H1 (cell line): ENCODE measurements around the gene DLL3. TPM values are rescaled to one million over a fixed set of nuclear protein-coding genes. Genes with fewer than 3 reads are reported as not detected.

ENCODE experiments used
- CHD2 ChIP-seq: IDR thresholded peaks from 2 replicates; pipeline ENCODE4 v1.6.1; 2012; ENCODE audit warnings: low read length, improper control_type of control experiment
- KDM5A ChIP-seq: fragments of 200-600 bp; IDR thresholded peaks from 2 replicates; pipeline ENCODE4 v1.7.1; 2012; ENCODE audit warnings: mild to moderate bottlenecking, low read length, inconsistent platforms, mixed read lengths
- POLR2A ChIP-seq, 2 experiments: IDR thresholded peaks; 1 replicate in 1 of 2; 2 replicates in 1 of 2; pipeline ENCODE4 v1.6.1; 2011; ENCODE audit warnings: low read depth in 2 of 2, low read length in 2 of 2, mild to moderate bottlenecking in 2 of 2; ENCODE audit errors: control extremely low read depth in 1 of 2
- POU5F1 ChIP-seq: IDR thresholded peaks from 2 replicates; pipeline ENCODE4 v1.6.1; 2011; ENCODE audit warnings: low read depth, mild to moderate bottlenecking, low read length, moderate library complexity
- RFX5 ChIP-seq: IDR thresholded peaks from 2 replicates; pipeline ENCODE4 v1.6.1; 2011; ENCODE audit warnings: low read depth, low read length, improper control_type of control experiment, borderline replicate concordance
- SP2 ChIP-seq: IDR thresholded peaks from 2 replicates; pipeline ENCODE4 v1.6.1; 2012; ENCODE audit warnings: mild to moderate bottlenecking, low read length, inconsistent platforms
- ZNF274 ChIP-seq: IDR thresholded peaks from 2 replicates; pipeline ENCODE4 v1.7.0; 2012; ENCODE audit warnings: low read length, borderline replicate concordance; ENCODE audit errors: extremely low read depth
- polyA plus RNA-seq, 7 experiments: library from polyadenylated mRNA; depleted of rRNA in 3 of 7; stranded (reverse) in 5 of 7; unstranded in 2 of 7; fragments of >200 nt in 5 of 7; fragments of 200-250 nt in 2 of 7; gene quantifications; 1 replicate in 5 of 7; 2 replicates in 1 of 7; 4 replicates in 1 of 7; pipeline versions ENCODE4 v1.2.1 to v1.2.3, GENCODE V29; 2011 to 2013; ENCODE audit warnings: missing spikeins in 2 of 7, mixed read lengths in 2 of 7
- total RNA-seq: library from RNA; stranded (reverse); fragmentation: NEBNext Ultra II Directional; extraction: Animal tissue kit (Norgen Biotek cat#: 25700); gene quantifications from 2 replicates; pipeline ENCODE4 v1.2.1, GENCODE V29; 2021

Gene DLL3
- total and polyA plus RNA-seq, 2 of the 8 experiments (the other 6 are each of a cell fraction or from before 2014, with no cell fraction given): 12.2 to 13.8 TPM

DNA sequence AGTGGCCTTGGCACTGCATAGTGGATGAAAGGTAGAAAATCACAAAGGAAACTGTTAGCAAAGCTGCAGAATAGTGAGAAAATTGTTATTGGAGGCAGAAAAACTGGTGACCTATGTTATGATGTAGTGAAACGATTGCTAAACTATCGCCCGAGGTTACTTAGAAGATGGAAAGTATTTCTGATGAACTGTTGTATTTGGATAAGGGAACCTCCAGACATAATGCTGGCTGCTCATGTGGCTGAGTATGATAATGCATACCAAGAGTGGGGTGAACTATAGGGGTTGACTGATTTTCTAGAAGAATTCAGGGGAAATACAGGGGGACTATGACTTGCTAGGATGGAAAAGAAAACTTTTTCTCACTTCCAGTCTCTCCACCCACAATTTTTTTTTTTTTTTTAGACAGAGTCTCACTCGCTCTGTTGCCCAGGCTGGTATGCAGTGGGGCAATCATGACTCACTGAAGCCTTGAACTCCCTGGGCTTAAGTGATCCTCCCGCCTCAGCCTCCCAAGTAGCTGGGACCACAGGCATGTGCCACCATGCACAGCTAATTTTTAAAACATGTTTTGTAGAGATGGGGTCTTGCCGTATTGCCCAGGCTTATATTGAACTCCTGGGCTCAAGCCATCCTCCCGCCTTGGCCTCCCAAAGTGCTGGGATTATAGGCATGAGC, 45.6 kb downstream of the DLL3 start (continued):
- TF ChIP-seq KDM5A: no peak
- no peak for TF ChIP-seq ZNF274
- no peak for TF ChIP-seq CHD2
- no peak for TF ChIP-seq POU5F1
- no peak for TF ChIP-seq RFX5
- no peak for TF ChIP-seq POLR2A (IDR thresholded peaks at IDR 0.05; ENCODE audit: control extremely low read depth in 1 of 2, low read depth in 2 of 2, low read length in 2 of 2)
- TF ChIP-seq SP2: no peak
